ENCODE measurements around the gene MEGF6. TPM values are rescaled to one million over a fixed set of nuclear protein-coding genes. Genes with fewer than 3 reads are reported as not detected.
A peak's percentile ranks its signal among the peaks of the same experiment; 100 is the strongest.

The MEGF6 gene
- total and polyA plus RNA-seq, 2 donors (not counting 3 experiments of a cell fraction or from before 2014, with no cell fraction given): 22.5 to 63.7 TPM

GRCh38 chr1:3590139-3590763 lies 21.1 kb downstream of the MEGF6 start:
- H3K27ac ChIP-seq (ENCODE audit: insufficient read depth, low read depth, low read length): peak overlapping the region; percentile 36
- peak; percentile 35 for TF ChIP-seq POLR2A (IDR thresholded peaks at IDR 0.05; ENCODE audit: low read depth, low read length)
- no peak for TF ChIP-seq MAX (IDR thresholded peaks at IDR 0.05; ENCODE audit: insufficient read depth, insufficient read length)
- peak; percentile 66 for TF ChIP-seq POLR2AphosphoS5 (IDR thresholded peaks at IDR 0.05; ENCODE audit: insufficient read depth, low read depth, low read length)
- no peak for TF ChIP-seq FOS (IDR thresholded peaks at IDR 0.05; ENCODE audit: borderline replicate concordance, insufficient read depth, low read length)
- no peak for TF ChIP-seq JUN (IDR thresholded peaks at IDR 0.05; ENCODE audit: borderline replicate concordance, insufficient read depth, insufficient read length, low read depth)
- TF ChIP-seq CTCF (IDR thresholded peaks at IDR 0.05; ENCODE audit: extremely low read depth in 1 of 2, insufficient read depth in 1 of 2, low read depth in 1 of 2, low read length in 2 of 2): peak in 1 of 2 donors; percentile 1
- TF ChIP-seq GATA2 (IDR thresholded peaks at IDR 0.05; ENCODE audit: insufficient read depth, insufficient read length, low read depth, low read length): no peak
- TF ChIP-seq EZH2 (IDR thresholded peaks at IDR 0.05; ENCODE audit: borderline replicate concordance, low read depth, low read length, severe bottlenecking): no peak
- TF ChIP-seq MYC (IDR thresholded peaks at IDR 0.05; ENCODE audit: low read depth, low read length): no peak

More at GRCh38 chr1:3590139-3590763, 21.1 kb downstream of the MEGF6 start:
- no peaks in the 10 kb centered on the region for H3K36me3 ChIP-seq (ENCODE audit: control insufficient read depth in 2 of 2, extremely low read depth in 1 of 2, insufficient read depth in 2 of 2, low read length in 2 of 2)
- ChIA-PET POLR2A (interaction anchor here (1.2 kb wide), 1 partner anchor 20 kb away, joined by 3 read pairs; the partner anchor contains the start of gene MEGF6), CTCF (interaction anchor here (1.0 to 6.2 kb wide), 5 partner anchors 18 to 134 kb away, joined by 3 to 139 read pairs (median 5); partner anchors contain the start of gene MEGF6)
- H3K9me1 ChIP-seq (replicated peaks; ENCODE audit: control insufficient read depth, extremely low read depth, insufficient read depth, low read length): no peaks in the 10 kb centered on the region
- no peaks in the 10 kb centered on the region for H3K27me3 ChIP-seq (ENCODE audit: control insufficient read depth in 2 of 2, insufficient read depth in 2 of 2, low read length in 2 of 2)
- H3K4me2 ChIP-seq (ENCODE audit: insufficient read depth, low read length): peak overlapping the region; percentile 8
- H3K9me3 ChIP-seq (replicated peaks; ENCODE audit: control insufficient read depth, insufficient read depth, low read length): no peaks in the 10 kb centered on the region
- BruUV-seq (replicated peaks): no TSS peak
- H3K9ac ChIP-seq (replicated peaks; ENCODE audit: extremely low read depth, insufficient read depth, low read length): peak overlapping the region; percentile 13
- no peaks in the 10 kb centered on the region for H4K20me1 ChIP-seq (replicated peaks; ENCODE audit: control insufficient read depth, extremely low read depth, insufficient read depth, low read length)
- peaks cover 20% of the 10 kb centered on the region for H3K4me1 ChIP-seq (ENCODE audit: control insufficient read depth, extremely low read depth, insufficient read depth, low read length)
- dilution Hi-C loops (cut with MboI; ENCODE audit: extremely low pct_ligation_motif_present, low sequenced_read_pairs): no loop called here
- intact Hi-C loops (cut with micrococcal nuclease): loop anchor here (1.0 kb wide), 3 partner anchors 21 to 99 kb away; partner anchors contain the start of gene MEGF6
- FAIRE-seq (peak; percentile 91), DNase-seq (ENCODE audit: low read depth, low spot score) (peak; percentile 63)
- H3K79me2 ChIP-seq (ENCODE audit: control insufficient read depth, insufficient read depth, low read length): no peaks in the 10 kb centered on the region
- H2AFZ ChIP-seq (ENCODE audit: low read depth, low read length): peak overlapping the region; percentile 54
- no peak overlapping the region for H3K4me3 ChIP-seq (replicated peaks in 1 of 3; ENCODE audit: insufficient read depth in 1 of 3, low read depth in 1 of 3, low read length in 3 of 3)

All from endothelial cell of umbilical vein (primary cell).